Left ventricle myocardium superior (tissue), 1 donor: ENCODE data around the gene TMEM222. TPM values are rescaled to one million over a fixed set of nuclear protein-coding genes. Genes with fewer than 3 reads are reported as not detected.

Experiments
- ATAC-seq: fragments of 200-7000 bp; cut with Tn5 transposase; one replicate; pipeline ENCODE4 v1.9.1; 2020; ENCODE audit warnings: mild to moderate bottlenecking, moderate library complexity
- DNase-seq: peaks from one replicate; pipeline ENCODE4 v3.0.0-alpha.2; 2020
- intact Hi-C: fragments of 100-400 bp; cut with micrococcal nuclease; formaldehyde crosslinking; loops from one replicate; pipeline ENCODE4 v1.11.0; 2022
- total RNA-seq: library from RNA; stranded (reverse); fragmentation: NEBNext Ultra II Directional; extraction: Animal tissue kit (Norgen Biotek cat#: 25700); gene quantifications from one replicate; pipeline ENCODE4 v1.2.1, GENCODE V29; 2021
- donor health status: DM: no; HTN: yes; CAD: no; lungs with severe emphysema.

The TMEM222 gene
- total RNA-seq, 1 donor from 2014 or later: 19.9 TPM

GRCh38 chr1:27335506-27336422, 13.8 kb downstream of the TMEM222 start:
- DNase-seq: peak; percentile 24
- intact Hi-C loops: no loop called here
- ATAC-seq: no peak

GRCh38 chr1:27336756-27337155, 14.8 kb downstream of the TMEM222 start:
- peak; percentile 11 for DNase-seq
- intact Hi-C loops: no loop called here
- ATAC-seq: no peak

- DNase-seq (no peak), ATAC-seq (no peak)
- intact Hi-C loops: no loop called here
Observed at GRCh38 chr1:27338751-27339150, 16.8 kb downstream of the TMEM222 start.

- DNase-seq: no peak
Observed at GRCh38 chr1:27339213-27339612, 17.2 kb downstream of the TMEM222 start.

GRCh38 chr1:27341525-27342252, 19.7 kb downstream of the TMEM222 start, which contains the start of gene SYTL1:
Gene SYTL1, plus strand, starts transcription at chr1:27342022. Its CDS starts 3,313 bp downstream, at chr1:27345335.
- intact Hi-C loops: no loop called here
- ATAC-seq (peak; percentile 41), DNase-seq (no peak)

More at GRCh38 chr1:27339213-27339612, 17.2 kb downstream of the TMEM222 start:
- ATAC-seq: no peak
- intact Hi-C loops: no loop called here

GRCh38 chr1:27342391-27342777, 20.4 kb downstream of the TMEM222 start:
- intact Hi-C loops: no loop called here
- DNase-seq (no peak), ATAC-seq (peak; percentile 15)

- DNase-seq: no peak
- peak; percentile 55 for ATAC-seq
- intact Hi-C loops: no loop called here
Observed at GRCh38 chr1:27342778-27343638, 21.0 kb downstream of the TMEM222 start.

- ATAC-seq: no peak
- intact Hi-C loops: no loop called here
- no peak for DNase-seq
Observed at GRCh38 chr1:27343639-27344025, 21.7 kb downstream of the TMEM222 start.

GRCh38 chr1:27345272-27345671, 23.3 kb downstream of the TMEM222 start:
- intact Hi-C loops: no loop called here

GRCh38 chr1:27346357-27346756, 24.4 kb downstream of the TMEM222 start:
- intact Hi-C loops: no loop called here
- ATAC-seq: no peak

More at GRCh38 chr1:27345272-27345671, 23.3 kb downstream of the TMEM222 start:
- no peak for DNase-seq
- no peak for ATAC-seq

GRCh38 chr1:27346991-27347624, 25.1 kb downstream of the TMEM222 start:
- intact Hi-C loops: no loop called here
- no peak for DNase-seq
- ATAC-seq: no peak

More at GRCh38 chr1:27346357-27346756, 24.4 kb downstream of the TMEM222 start:
- DNase-seq: no peak

- DNase-seq: peak; percentile 52
- peak; percentile 39 for ATAC-seq
- intact Hi-C loops: no loop called here
Observed at GRCh38 chr1:27348861-27349783, 27.2 kb downstream of the TMEM222 start.

GRCh38 chr1:27349784-27350662, 28.1 kb downstream of the TMEM222 start:
- intact Hi-C loops: no loop called here
- ATAC-seq (peak; percentile 74), DNase-seq (peak; percentile 80)

- ATAC-seq: peak; percentile 57
Observed at GRCh38 chr1:27350663-27351540, 28.9 kb downstream of the TMEM222 start.

GRCh38 chr1:27351541-27352107, 29.7 kb downstream of the TMEM222 start:
- intact Hi-C loops: no loop called here
- no peak for ATAC-seq
- no peak for DNase-seq

More at GRCh38 chr1:27350663-27351540, 28.9 kb downstream of the TMEM222 start:
- intact Hi-C loops: no loop called here
- peak; percentile 79 for DNase-seq
